OCI-LY3 (cell line): ENCODE results near the gene CASZ1.

ENCODE experiments used
- H2AFZ ChIP-seq: fragments of 200-600, 300-600 bp; shearing (Covaris generic); 2 replicates; pipeline ENCODE4 v1.6.0; 2014; ENCODE audit warnings: antibody characterized with exemption, low read depth, low read length
- H3K27ac ChIP-seq: fragments of 200-600, 300-600 bp; sonication (generic); 2 replicates; pipeline ENCODE4 v1.5.1; 2014; ENCODE audit warnings: mild to moderate bottlenecking, low read length, moderate library complexity, mixed read lengths
- H3K27me3 ChIP-seq: fragments of 200-600, 300-600 bp; sonication (generic); 2 replicates; pipeline ENCODE4 v1.6.1; 2014; ENCODE audit warnings: low read depth, low read length, mixed read lengths
- H3K36me3 ChIP-seq: fragments of 200-600, 300-600 bp; sonication (generic); replicated peaks from 2 replicates; pipeline ENCODE3; 2014; ENCODE audit warnings: low read depth, low read length, mixed read lengths
- H3K4me1 ChIP-seq: fragments of 300-600, 200-600 bp; sonication (generic); 2 replicates; pipeline ENCODE4 v1.6.1; 2014; ENCODE audit warnings: low read length, mixed read lengths
- H3K4me2 ChIP-seq: fragments of 200-600, 300-600 bp; sonication (generic); 2 replicates; pipeline ENCODE4 v1.6.1; 2014; ENCODE audit warnings: low read length, mixed read lengths
- H3K4me3 ChIP-seq: fragments of 300-600, 200-600 bp; sonication (generic); 2 replicates; pipeline ENCODE4 v1.5.1; 2014; ENCODE audit warnings: antibody characterized with exemption, mild to moderate bottlenecking, low read length, moderate library complexity
- H3K79me2 ChIP-seq: fragments of 300-600, 200-600 bp; shearing (Covaris generic); 2 replicates; pipeline ENCODE4 v1.6.1; 2014; ENCODE audit warnings: mild to moderate bottlenecking, low read length, mixed read lengths
- H3K9ac ChIP-seq: fragments of 300-600, 200-600 bp; shearing (Covaris generic); 2 replicates; pipeline ENCODE4 v1.6.0; 2014; ENCODE audit warnings: mild to moderate bottlenecking, low read length, moderate library complexity
- H3K9me3 ChIP-seq: fragments of 200-600, 300-600 bp; shearing (Covaris generic); 2 replicates; pipeline ENCODE4 v1.6.1; 2014; ENCODE audit warnings: low read length, mixed read lengths; ENCODE audit not compliant: insufficient read depth
- H4K20me1 ChIP-seq: fragments of 200-600, 300-600 bp; sonication (generic); 2 replicates; pipeline ENCODE4 v1.6.1; 2016; ENCODE audit warnings: low read length, mixed read lengths; ENCODE audit not compliant: insufficient read depth
- EZH2phosphoT487 ChIP-seq: fragments of 200-600 bp; shearing (Covaris generic); IDR thresholded peaks from 2 replicates; pipeline ENCODE4 v1.6.1; 2018; ENCODE audit warnings: antibody characterized with exemption, mixed run types, low read depth
- TF ChIP-seq, protein P1 (sequence below): fragments of 200-600, 300-600 bp; sonication (generic); IDR thresholded peaks from 2 replicates; pipeline ENCODE4 v1.5.1; 2014; ENCODE audit warnings: antibody characterized with exemption, low read length, low read depth

CASZ1 gene

DNA sequence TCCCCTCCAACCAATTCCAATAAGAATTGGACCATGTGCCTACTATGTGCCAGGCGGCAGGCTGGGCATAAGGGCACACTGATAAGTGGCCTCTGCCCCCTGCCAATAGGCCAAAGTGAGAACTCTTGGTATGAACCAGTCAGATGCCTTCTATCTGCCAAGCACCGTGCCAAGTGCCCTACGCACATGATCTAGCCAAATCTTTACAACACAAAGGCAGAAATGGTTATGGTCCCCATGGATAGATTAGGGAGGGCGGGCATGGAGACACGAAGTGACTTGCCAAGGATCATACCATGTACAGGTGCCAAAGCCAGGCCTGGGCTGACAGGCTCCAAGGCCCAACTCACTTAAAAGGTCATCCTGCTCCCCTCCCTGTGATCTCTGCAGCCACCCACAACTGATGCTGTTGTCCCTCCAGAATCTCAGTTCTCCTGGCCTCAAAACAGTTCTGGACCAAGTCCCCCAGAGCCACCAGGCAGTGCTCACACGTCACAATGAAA is 32.1 kb downstream of the CASZ1 start:
- no peak overlapping the region for H3K9ac ChIP-seq
- no peak overlapping the region for H2AFZ ChIP-seq
- H3K36me3 ChIP-seq, result no peaks in the 10 kb centered on the region
- no peak overlapping the region for H3K4me3 ChIP-seq
- no peaks in the 10 kb centered on the region for H4K20me1 ChIP-seq
- no peaks in the 10 kb centered on the region for H3K4me1 ChIP-seq
- H3K27ac ChIP-seq, result no peak overlapping the region
- no peak overlapping the region for H3K4me2 ChIP-seq
- no peaks in the 10 kb centered on the region for H3K9me3 ChIP-seq
- TF ChIP-seq EZH2phosphoT487, result no peak
- TF ChIP-seq, protein P1, sequence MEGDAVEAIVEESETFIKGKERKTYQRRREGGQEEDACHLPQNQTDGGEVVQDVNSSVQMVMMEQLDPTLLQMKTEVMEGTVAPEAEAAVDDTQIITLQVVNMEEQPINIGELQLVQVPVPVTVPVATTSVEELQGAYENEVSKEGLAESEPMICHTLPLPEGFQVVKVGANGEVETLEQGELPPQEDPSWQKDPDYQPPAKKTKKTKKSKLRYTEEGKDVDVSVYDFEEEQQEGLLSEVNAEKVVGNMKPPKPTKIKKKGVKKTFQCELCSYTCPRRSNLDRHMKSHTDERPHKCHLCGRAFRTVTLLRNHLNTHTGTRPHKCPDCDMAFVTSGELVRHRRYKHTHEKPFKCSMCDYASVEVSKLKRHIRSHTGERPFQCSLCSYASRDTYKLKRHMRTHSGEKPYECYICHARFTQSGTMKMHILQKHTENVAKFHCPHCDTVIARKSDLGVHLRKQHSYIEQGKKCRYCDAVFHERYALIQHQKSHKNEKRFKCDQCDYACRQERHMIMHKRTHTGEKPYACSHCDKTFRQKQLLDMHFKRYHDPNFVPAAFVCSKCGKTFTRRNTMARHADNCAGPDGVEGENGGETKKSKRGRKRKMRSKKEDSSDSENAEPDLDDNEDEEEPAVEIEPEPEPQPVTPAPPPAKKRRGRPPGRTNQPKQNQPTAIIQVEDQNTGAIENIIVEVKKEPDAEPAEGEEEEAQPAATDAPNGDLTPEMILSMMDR, result no peak
- H3K27me3 ChIP-seq, result no peaks in the 10 kb centered on the region
- H3K79me2 ChIP-seq, result no peaks in the 10 kb centered on the region

DNA sequence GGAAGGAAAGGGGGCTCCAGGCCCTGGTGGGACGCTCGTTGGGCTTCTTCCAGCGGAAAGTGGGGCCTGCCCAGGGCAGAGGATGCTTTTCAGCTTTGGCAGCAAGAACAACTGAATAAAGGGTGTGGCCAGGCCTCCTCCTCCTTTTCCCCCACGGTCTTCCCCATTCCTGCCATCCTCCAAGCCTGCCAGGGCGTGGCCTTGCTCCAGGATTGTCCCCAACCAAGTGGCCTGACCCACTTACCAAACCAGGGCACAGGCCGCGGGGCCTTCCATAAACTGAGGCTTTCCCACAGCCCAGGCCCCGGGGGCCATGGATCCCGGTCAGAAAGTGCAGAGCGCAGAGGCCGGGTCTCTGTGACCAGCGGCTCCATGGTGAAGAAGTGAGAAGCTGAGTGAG is 33.6 kb downstream of the CASZ1 start:
- H2AFZ ChIP-seq, result no peak overlapping the region
- H3K9ac ChIP-seq, result no peak overlapping the region
- no peaks in the 10 kb centered on the region for H3K79me2 ChIP-seq
- no peak overlapping the region for H3K4me3 ChIP-seq
- no peaks in the 10 kb centered on the region for H3K4me1 ChIP-seq
- H3K36me3 ChIP-seq, result no peaks in the 10 kb centered on the region
- no peaks in the 10 kb centered on the region for H3K27me3 ChIP-seq
- no peak overlapping the region for H3K27ac ChIP-seq
- H3K4me2 ChIP-seq, result no peak overlapping the region
- H4K20me1 ChIP-seq, result no peaks in the 10 kb centered on the region
- TF ChIP-seq, protein P1, result no peak
- no peak for TF ChIP-seq EZH2phosphoT487
- no peaks in the 10 kb centered on the region for H3K9me3 ChIP-seq

DNA sequence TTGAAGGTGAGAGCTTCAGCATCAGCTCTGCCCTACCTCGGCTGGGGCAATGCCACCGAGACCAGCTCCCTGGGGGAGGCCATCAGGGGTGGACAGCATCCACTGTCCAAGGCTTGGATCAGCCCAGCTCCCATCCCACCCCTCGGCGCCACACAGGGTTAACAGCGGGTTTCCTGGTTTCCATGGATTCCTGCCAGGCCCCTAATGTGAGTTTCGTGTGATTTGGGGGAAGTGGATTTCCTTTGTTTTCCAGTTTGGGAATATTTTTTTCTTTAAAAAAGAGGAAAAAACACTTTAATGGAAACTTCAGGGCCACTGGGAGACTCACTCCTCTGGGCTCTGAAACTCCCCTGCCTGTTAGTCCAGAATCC is 34.3 kb downstream of the CASZ1 start:
- Histone ChIP-seq H4K20me1 (no peaks in the 10 kb centered on the region), H3K9me3 (no peaks in the 10 kb centered on the region), H3K36me3 (no peaks in the 10 kb centered on the region), H3K27me3 (no peaks in the 10 kb centered on the region), H3K4me2 (no peak overlapping the region), H3K4me3 (no peak overlapping the region), H3K9ac (no peak overlapping the region), H3K4me1 (no peaks in the 10 kb centered on the region), H2AFZ (no peak overlapping the region), H3K79me2 (no peaks in the 10 kb centered on the region), H3K27ac (no peak overlapping the region)
- no peak for TF ChIP-seq EZH2phosphoT487
- TF ChIP-seq, protein P1, result no peak

DNA sequence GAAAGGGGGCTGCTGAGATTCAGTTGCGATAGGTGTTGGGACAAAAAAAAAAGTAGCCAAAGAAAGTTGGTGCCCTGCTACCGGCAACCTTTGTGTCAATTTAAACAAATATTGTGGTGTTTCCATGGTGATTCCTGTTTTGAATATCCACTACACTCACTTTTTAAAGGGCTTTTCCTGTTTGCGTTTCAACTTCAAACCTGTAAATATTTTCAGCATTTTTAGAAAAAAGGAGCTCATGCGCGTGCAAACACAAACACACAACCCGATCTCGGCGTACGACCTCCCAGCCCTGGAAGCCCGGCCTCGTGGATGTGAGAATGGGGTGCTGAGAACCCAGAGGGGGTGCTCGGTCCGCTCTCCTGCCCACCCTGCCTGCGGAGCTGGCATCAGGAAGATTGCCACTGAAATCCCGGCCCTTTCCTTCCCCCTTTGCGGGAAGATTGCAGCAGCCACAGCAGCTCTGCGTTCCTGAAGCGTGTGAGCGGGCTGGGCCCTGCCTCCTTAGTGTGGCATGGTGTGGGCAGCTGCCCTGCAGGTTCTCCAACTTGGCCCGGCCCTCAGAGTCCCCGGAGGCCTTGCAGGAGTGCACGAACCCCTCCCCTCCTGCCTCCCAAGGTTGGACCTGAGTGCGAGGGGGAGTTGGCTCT is 34.8 kb downstream of the CASZ1 start:
- Histone ChIP-seq H3K27ac (no peak overlapping the region), H3K36me3 (no peaks in the 10 kb centered on the region), H3K9ac (no peak overlapping the region), H3K4me3 (no peak overlapping the region), H3K9me3 (no peaks in the 10 kb centered on the region), H2AFZ (no peak overlapping the region), H3K27me3 (no peaks in the 10 kb centered on the region), H4K20me1 (no peaks in the 10 kb centered on the region), H3K79me2 (no peaks in the 10 kb centered on the region), H3K4me2 (no peak overlapping the region), H3K4me1 (no peaks in the 10 kb centered on the region)
- TF ChIP-seq, protein P1, result no peak
- TF ChIP-seq EZH2phosphoT487, result no peak
